ENCODE results near the gene FBXO31.

DNA sequence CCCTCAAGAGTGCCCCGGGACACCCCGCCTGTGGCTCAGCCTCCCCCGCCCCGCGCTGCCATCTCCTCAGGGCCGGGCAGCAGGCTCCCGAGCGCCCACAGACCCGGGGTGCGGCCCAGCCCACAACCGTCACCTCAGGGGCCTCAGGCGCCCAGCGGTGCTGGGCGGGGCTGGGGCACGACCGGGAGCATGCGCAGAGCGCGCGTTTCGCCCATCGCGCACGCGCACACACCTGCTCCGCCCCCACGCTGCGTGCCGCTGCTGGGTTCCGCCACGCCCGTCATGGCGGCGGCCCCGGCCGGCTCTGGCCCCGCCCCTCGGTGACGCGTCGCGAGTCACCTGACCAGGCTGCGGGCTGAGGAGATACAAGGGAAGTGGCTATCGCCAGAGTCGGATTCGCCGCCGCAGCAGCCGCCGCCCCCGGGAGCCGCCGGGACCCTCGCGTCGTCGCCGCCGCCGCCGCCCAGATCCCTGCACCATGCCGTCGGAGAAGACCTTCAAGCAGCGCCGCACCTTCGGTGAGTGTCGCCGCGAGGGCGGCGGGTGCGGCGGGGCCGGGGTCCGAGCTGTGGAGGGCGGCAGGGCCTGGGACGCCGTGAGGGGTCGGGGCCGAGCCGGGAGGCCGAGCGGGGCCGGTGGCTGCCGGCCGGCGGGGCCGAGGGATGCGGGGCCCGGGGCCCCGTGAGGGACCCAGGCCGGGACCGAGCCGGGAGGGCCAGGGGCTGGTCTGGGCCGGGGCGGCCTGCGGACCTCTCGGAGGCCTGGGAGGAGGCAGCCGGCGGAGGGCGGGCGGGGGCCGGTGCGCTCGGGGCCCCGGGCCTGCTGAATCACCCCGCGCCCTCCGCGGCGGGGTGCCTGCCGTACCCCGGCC, 8.6 kb upstream of the FBXO31 start, which contains the start of gene MAP1LC3B:
- TF ChIP-seq POLR2AphosphoS5 (IDR thresholded peaks at IDR 0.05) (peak; percentile 57 to 100 (median 90)), POLR2A (IDR thresholded peaks at IDR 0.05) (peak; percentile 89 to 99)
